GM13976 (cell line): ENCODE measurements around the gene DDT.
"Not testable (repeated sequence)": the region's sequence is repeated elsewhere in the genome, so short reads cannot be mapped to it uniquely, and the experiment has no call there.

Experiments used
- DNase-seq: peaks from one replicate; pipeline ENCODE4 v3.0.0; 2012; ENCODE audit warnings: low spot score
- CTCF ChIP-seq: IDR thresholded peaks from 2 replicates; pipeline ENCODE4 v1.5.1; 2012; ENCODE audit warnings: borderline replicate concordance, mild to moderate bottlenecking; ENCODE audit not compliant: insufficient read depth; ENCODE audit errors: extremely low read depth, missing control alignments, control extremely low read depth
- in situ Hi-C: fragments of 300-500 bp; cut with MboI; formaldehyde crosslinking; loops from one replicate; pipeline ENCODE4 v1.12.0; 2022; ENCODE audit warnings: low sequenced_read_pairs, mixed read lengths, inconsistent platforms; ENCODE audit not compliant: unreplicated experiment

Gene DDT

GRCh38 chr22:23956301-23956900 is 17.8 kb downstream of the DDT start:
- peak; percentile 94 for TF ChIP-seq CTCF
- in situ Hi-C loops: not testable (repeated sequence)
- DNase-seq: peak; percentile 70

- DNase-seq, in situ Hi-C loops: not testable (repeated sequence)
Measured at GRCh38 chr22:23955886-23956285, 18.4 kb downstream of the DDT start.

GRCh38 chr22:23954991-23955305 is 19.3 kb downstream of the DDT start:
- DNase-seq, in situ Hi-C loops: not testable (repeated sequence)

GRCh38 chr22:23954193-23954990 is 19.8 kb downstream of the DDT start:
- in situ Hi-C loops, DNase-seq: not testable (repeated sequence)

- DNase-seq, in situ Hi-C loops: not testable (repeated sequence)
Measured at GRCh38 chr22:23953485-23953884, 20.8 kb downstream of the DDT start.

- in situ Hi-C loops, DNase-seq: not testable (repeated sequence)
Measured at GRCh38 chr22:23952794-23953405, 21.3 kb downstream of the DDT start.

- DNase-seq, in situ Hi-C loops: not testable (repeated sequence)
Measured at GRCh38 chr22:23951383-23951782, 22.9 kb downstream of the DDT start.

- in situ Hi-C loops: not testable (repeated sequence)
Measured at GRCh38 chr22:23949764-23950163, 24.5 kb downstream of the DDT start.

GRCh38 chr22:23947391-23947790 is 26.9 kb downstream of the DDT start:
- DNase-seq, in situ Hi-C loops: not testable (repeated sequence)

More at GRCh38 chr22:23949764-23950163, 24.5 kb downstream of the DDT start:
- DNase-seq: not testable (repeated sequence)

- in situ Hi-C loops: not testable (repeated sequence)
Measured at GRCh38 chr22:23940166-23940565, 34.1 kb downstream of the DDT start.

GRCh38 chr22:23939017-23939357 is 35.3 kb downstream of the DDT start:
- in situ Hi-C loops: no loop called here
- no peak for DNase-seq
- TF ChIP-seq CTCF: no peak

More at GRCh38 chr22:23940166-23940565, 34.1 kb downstream of the DDT start:
- DNase-seq: not testable (repeated sequence)
